Thyroid gland (tissue), 4 donors: Measurements from ENCODE around the gene SPOCK1.

Experiments used
- CTCF ChIP-seq, 6 experiments: fragments of 200-600 bp in 3 of 6; fragments of 450-650 bp in 3 of 6; sonication (generic) in 3 of 6; IDR thresholded peaks; one replicate each; pipeline ENCODE4 v1.5.1; 2016 to 2019; ENCODE audit warnings: antibody characterized with exemption in 6 of 6, mild to moderate bottlenecking in 2 of 6, inconsistent platforms in 1 of 6, moderate library complexity in 1 of 6
- POLR2A ChIP-seq, 2 donors: fragments of 450-650 bp; IDR thresholded peaks; one replicate each; pipeline ENCODE4 v1.6.1; 2017; ENCODE audit warnings: antibody characterized with exemption in 2 of 2, mild to moderate bottlenecking in 2 of 2, moderate library complexity in 1 of 2

GRCh38 chr5:137051161-137051560 lies 448.0 kb downstream of the SPOCK1 start:
- TF ChIP-seq CTCF (IDR thresholded peaks at IDR 0.05) (no peak), POLR2A (IDR thresholded peaks at IDR 0.05) (no peak)
